Activated naive CD4-positive, alpha-beta T cell treated with anti-CD3 and anti-CD28 coated beads for 36 hours (primary cell): ENCODE measurements around the gene RCL1. TPM values are rescaled to one million over a fixed set of nuclear protein-coding genes. Genes with fewer than 3 reads are reported as not detected.
A peak's percentile ranks its signal among the peaks of the same experiment; 100 is the strongest.

Source experiments
- CTCF ChIA-PET: fragments of 350-600 bp; sonication (Branson Sonifier 250); formaldehyde crosslinking; loops from one replicate; lab custom pipeline; 2021; ENCODE audit warnings: antibody characterized with exemption; lab: Charles Lee
- DNase-seq: peaks from one replicate; pipeline ENCODE4 v3.0.0-alpha.2; 2020
- H3K27ac Mint-ChIP-seq: one replicate; pipeline ENCODE4 v1.8.0; 2021; ENCODE audit warnings: mild to moderate bottlenecking, mixed read lengths
- H3K27me3 Mint-ChIP-seq: one replicate; pipeline ENCODE4 v1.8.0; 2021; ENCODE audit warnings: low read depth, mixed read lengths
- H3K36me3 Mint-ChIP-seq: one replicate; pipeline ENCODE4 v1.8.0; 2021; ENCODE audit warnings: low read depth, mixed read lengths
- H3K4me1 Mint-ChIP-seq: one replicate; pipeline ENCODE4 v1.8.0; 2021; ENCODE audit warnings: low read depth, mixed read lengths
- H3K4me3 Mint-ChIP-seq: one replicate; pipeline ENCODE4 v1.8.0; 2021; ENCODE audit warnings: mild to moderate bottlenecking, moderate library complexity, mixed read lengths
- H3K9me3 Mint-ChIP-seq: one replicate; pipeline ENCODE4 v1.8.0; 2021; ENCODE audit warnings: mixed read lengths
- intact Hi-C: fragments of 100-400 bp; cut with micrococcal nuclease; formaldehyde crosslinking; loops from one replicate; pipeline ENCODE4 v1.15.1; 2023
- total RNA-seq, 2 experiments: library from RNA; stranded (reverse); gene quantifications; one replicate each; pipeline ENCODE4 v1.2.3, GENCODE V29; 2021

The RCL1 gene
- total RNA-seq, 2 experiments from 2014 or later: 26.9 to 30.7 TPM

- no peak for DNase-seq
- peaks cover 36% of the 10 kb centered on the region for H3K4me1 Mint-ChIP-seq
- CTCF ChIA-PET: interaction anchor here (1.1 to 1.8 kb wide), 2 partner anchors 10 to 63 kb away, joined by 3 to 8 read pairs; no protein-coding TSS in a partner anchor
- H3K4me3 Mint-ChIP-seq: no peak overlapping the region
- peaks cover 13% of the 10 kb centered on the region for H3K36me3 Mint-ChIP-seq
- H3K27me3 Mint-ChIP-seq: no peaks in the 10 kb centered on the region
- intact Hi-C loops: no loop called here
- H3K9me3 Mint-ChIP-seq: no peaks in the 10 kb centered on the region
- H3K27ac Mint-ChIP-seq: no peak overlapping the region
Observed at GRCh38 chr9:4822057-4822456, 29.3 kb downstream of the RCL1 start.

- intact Hi-C loops: no loop called here
- Mint-ChIP-seq H3K4me1 (peaks cover 18% of the 10 kb centered on the region), H3K27me3 (no peaks in the 10 kb centered on the region), H3K4me3 (no peak overlapping the region), H3K27ac (no peak overlapping the region), H3K36me3 (peaks cover 21% of the 10 kb centered on the region), H3K9me3 (no peaks in the 10 kb centered on the region)
- CTCF ChIA-PET: interaction anchor here (0.5 to 1.2 kb wide), 2 partner anchors 161 to 298 kb away, joined by 3 to 4 read pairs; no protein-coding TSS in a partner anchor
- DNase-seq: no peak
Observed at GRCh38 chr9:4826417-4827166, 33.8 kb downstream of the RCL1 start.

- H3K4me3 Mint-ChIP-seq: no peak overlapping the region
- DNase-seq: no peak
- H3K27ac Mint-ChIP-seq: no peak overlapping the region
- H3K9me3 Mint-ChIP-seq: no peaks in the 10 kb centered on the region
- CTCF ChIA-PET: no interaction called here
- H3K4me1 Mint-ChIP-seq: peaks cover 17% of the 10 kb centered on the region
- no peaks in the 10 kb centered on the region for H3K27me3 Mint-ChIP-seq
- intact Hi-C loops: no loop called here
- peaks cover 25% of the 10 kb centered on the region for H3K36me3 Mint-ChIP-seq
Observed at GRCh38 chr9:4827224-4827623, 34.5 kb downstream of the RCL1 start.

DNA sequence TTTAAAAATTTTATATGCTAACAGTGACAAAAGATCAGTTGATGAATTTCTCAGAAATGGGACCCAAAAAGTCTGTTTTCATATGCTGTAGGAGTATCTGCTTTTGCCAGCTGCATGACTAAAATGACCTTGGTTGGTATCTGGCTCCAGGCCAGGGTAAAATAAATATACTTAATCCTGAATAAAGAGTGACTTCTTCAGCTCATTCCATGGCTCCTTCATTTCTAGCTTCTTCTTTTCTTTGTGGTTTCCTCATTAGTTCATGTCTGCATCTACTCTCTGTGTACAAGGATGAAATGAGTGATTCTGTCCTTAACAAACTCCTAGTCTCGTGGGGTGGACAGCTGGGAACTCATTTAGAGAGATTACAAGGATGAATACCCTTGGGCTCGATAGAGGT, 36.0 kb downstream of the RCL1 start:
- intact Hi-C loops: no loop called here
- CTCF ChIA-PET: interaction anchor here (0.7 to 1.2 kb wide), 5 partner anchors 11 to 762 kb away, joined by 3 to 5 read pairs (median 4); no protein-coding TSS in a partner anchor
- Mint-ChIP-seq H3K4me3 (no peak overlapping the region), H3K4me1 (peaks cover 24% of the 10 kb centered on the region), H3K36me3 (peaks cover 34% of the 10 kb centered on the region), H3K9me3 (no peaks in the 10 kb centered on the region), H3K27ac (no peak overlapping the region), H3K27me3 (no peaks in the 10 kb centered on the region)
- no peak for DNase-seq

GRCh38 chr9:4829969-4830368, 37.2 kb downstream of the RCL1 start:
- CTCF ChIA-PET: interaction anchor here (1.2 to 2.0 kb wide), 3 partner anchors 9 to 158 kb away, joined by 3 to 9 read pairs (median 4); no protein-coding TSS in a partner anchor
- intact Hi-C loops: loop anchor here (5.0 to 10.0 kb wide), 4 partner anchors 163 to 1022 kb away; partner anchors contain the start of genes PLGRKT, RIC1 and SPATA6L
- Mint-ChIP-seq H3K4me1 (peaks cover 33% of the 10 kb centered on the region), H3K27ac (no peak overlapping the region), H3K36me3 (peaks cover 39% of the 10 kb centered on the region), H3K27me3 (no peaks in the 10 kb centered on the region), H3K4me3 (no peak overlapping the region), H3K9me3 (no peaks in the 10 kb centered on the region)
- no peak for DNase-seq

DNA sequence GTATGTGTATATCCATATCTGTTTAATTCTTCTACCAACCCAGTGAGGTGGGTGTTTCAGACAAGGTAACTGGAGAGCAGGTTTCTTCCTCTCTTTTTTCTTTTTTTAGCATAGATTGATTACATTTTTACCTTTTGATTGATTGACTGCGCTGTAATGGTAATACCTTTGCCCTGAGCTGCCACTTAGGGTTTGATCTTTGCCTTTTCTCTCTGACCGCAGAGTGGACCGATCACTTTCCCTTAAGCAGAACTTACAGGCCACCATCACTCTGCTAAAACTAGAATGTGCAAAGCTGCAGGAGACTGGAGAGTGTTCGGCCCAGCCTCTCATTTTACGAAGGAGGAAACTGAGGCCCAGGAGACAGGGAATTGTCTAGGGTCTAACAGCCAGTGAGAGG, 38.0 kb downstream of the RCL1 start:
- Mint-ChIP-seq H3K4me1 (peaks cover 34% of the 10 kb centered on the region), H3K27me3 (no peaks in the 10 kb centered on the region), H3K36me3 (peaks cover 45% of the 10 kb centered on the region), H3K9me3 (no peaks in the 10 kb centered on the region), H3K4me3 (no peak overlapping the region), H3K27ac (no peak overlapping the region)
- CTCF ChIA-PET: interaction anchor here (1.2 to 2.0 kb wide), 4 partner anchors 8 to 158 kb away, joined by 3 to 9 read pairs (median 4); no protein-coding TSS in a partner anchor
- no peak for DNase-seq
- intact Hi-C loops: loop anchor here (5.0 to 10.0 kb wide), 4 partner anchors 163 to 1022 kb away; partner anchors contain the start of genes PLGRKT, RIC1 and SPATA6L

DNA sequence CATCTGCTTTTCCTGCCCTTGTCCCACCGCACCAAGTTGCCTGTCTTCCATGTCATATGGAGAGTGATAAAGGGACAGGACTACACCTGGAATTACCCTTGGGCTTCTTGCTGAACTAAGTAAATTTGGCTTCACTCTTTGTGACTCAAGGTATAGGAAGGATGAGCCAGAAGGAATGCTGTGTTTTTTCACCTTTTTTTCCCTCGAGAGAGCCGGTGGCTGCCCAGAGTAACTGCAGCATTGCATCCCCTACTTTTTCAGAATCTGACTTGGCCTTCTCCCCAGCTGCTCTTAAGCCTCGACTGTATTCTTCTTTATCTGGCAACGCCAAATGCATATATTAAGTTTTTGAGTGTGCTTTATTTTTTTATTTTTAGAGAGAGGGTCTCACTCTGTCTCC, 38.4 kb downstream of the RCL1 start:
- H3K27ac Mint-ChIP-seq: no peak overlapping the region
- H3K4me1 Mint-ChIP-seq: peaks cover 37% of the 10 kb centered on the region
- intact Hi-C loops: loop anchor here (5.0 to 10.0 kb wide), 4 partner anchors 164 to 1021 kb away; partner anchors contain the start of genes PLGRKT, RIC1 and SPATA6L
- no peaks in the 10 kb centered on the region for H3K27me3 Mint-ChIP-seq
- no peak overlapping the region for H3K4me3 Mint-ChIP-seq
- H3K36me3 Mint-ChIP-seq: peaks cover 48% of the 10 kb centered on the region
- CTCF ChIA-PET: interaction anchor here (1.2 to 2.0 kb wide), 5 partner anchors 8 to 157 kb away, joined by 3 to 9 read pairs (median 4); no protein-coding TSS in a partner anchor
- no peaks in the 10 kb centered on the region for H3K9me3 Mint-ChIP-seq
- DNase-seq: no peak

DNA sequence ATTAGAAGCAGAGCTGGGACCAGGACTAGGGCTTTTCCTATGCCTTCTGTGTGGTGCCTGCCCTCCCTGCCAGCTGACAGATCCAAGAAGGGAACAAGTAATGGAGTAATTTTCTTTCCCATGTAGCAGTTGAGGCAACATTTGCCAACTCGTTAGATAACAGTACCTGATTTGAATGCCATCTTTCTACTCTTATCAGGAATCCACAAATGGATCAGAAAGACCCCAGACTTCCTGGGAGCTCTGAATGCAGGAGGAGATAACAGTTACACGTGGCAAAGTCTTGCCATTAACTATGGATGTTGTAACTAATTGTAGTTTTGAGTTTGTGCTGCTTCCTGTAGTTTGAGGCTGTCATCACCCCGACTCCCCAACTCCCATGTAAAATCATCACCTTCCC, 39.2 kb downstream of the RCL1 start:
- H3K36me3 Mint-ChIP-seq: peaks cover 51% of the 10 kb centered on the region
- no peaks in the 10 kb centered on the region for H3K9me3 Mint-ChIP-seq
- DNase-seq: no peak
- no peak overlapping the region for H3K4me3 Mint-ChIP-seq
- intact Hi-C loops: loop anchor here (2.0 to 10.0 kb wide), 5 partner anchors 39 to 1020 kb away; partner anchors contain the start of genes PLGRKT, RCL1, RIC1 and SPATA6L
- H3K27ac Mint-ChIP-seq: peak overlapping the region; percentile 12
- H3K27me3 Mint-ChIP-seq: no peaks in the 10 kb centered on the region
- CTCF ChIA-PET: interaction anchor here (1.0 to 1.8 kb wide), 3 partner anchors 9 to 156 kb away, joined by 3 to 8 read pairs (median 4); no protein-coding TSS in a partner anchor
- peaks cover 40% of the 10 kb centered on the region for H3K4me1 Mint-ChIP-seq

- Mint-ChIP-seq H3K4me1 (peaks cover 46% of the 10 kb centered on the region), H3K4me3 (no peak overlapping the region)
Observed at GRCh38 chr9:4832786-4833579, 40.2 kb downstream of the RCL1 start.

GRCh38 chr9:4833781-4834560, 41.2 kb downstream of the RCL1 start:
- CTCF ChIA-PET: interaction anchor here (0.6 to 1.1 kb wide), 3 partner anchors 20 to 154 kb away, joined by 3 to 5 read pairs (median 4); no protein-coding TSS in a partner anchor
- no peaks in the 10 kb centered on the region for H3K27me3 Mint-ChIP-seq
- H3K27ac Mint-ChIP-seq: peak overlapping the region; percentile 85
- peaks cover 56% of the 10 kb centered on the region for H3K4me1 Mint-ChIP-seq
- no peaks in the 10 kb centered on the region for H3K9me3 Mint-ChIP-seq
- intact Hi-C loops: loop anchor here (1.0 to 10.0 kb wide), 15 partner anchors 19 to 1308 kb away; partner anchors contain the start of genes PLGRKT, RCL1, RFX3 and RIC1
- no peak overlapping the region for H3K4me3 Mint-ChIP-seq
- no peak for DNase-seq
- H3K36me3 Mint-ChIP-seq: peaks cover 48% of the 10 kb centered on the region

More at GRCh38 chr9:4832786-4833579, 40.2 kb downstream of the RCL1 start:
- intact Hi-C loops: loop anchor here (1.0 to 10.0 kb wide), 15 partner anchors 18 to 1307 kb away; partner anchors contain the start of genes PLGRKT, RCL1, RFX3 and RIC1
- H3K27ac Mint-ChIP-seq: peak overlapping the region; percentile 85
- H3K36me3 Mint-ChIP-seq: peaks cover 46% of the 10 kb centered on the region
- H3K27me3 Mint-ChIP-seq: no peaks in the 10 kb centered on the region
- peak; percentile 80 for DNase-seq
- CTCF ChIA-PET: interaction anchor here (1.0 kb wide), 1 partner anchor 155 kb away, joined by 3 read pairs; no protein-coding TSS in a partner anchor
- no peaks in the 10 kb centered on the region for H3K9me3 Mint-ChIP-seq

GRCh38 chr9:4836676-4837075, 43.9 kb downstream of the RCL1 start:
- Mint-ChIP-seq H3K4me1 (peaks cover 73% of the 10 kb centered on the region), H3K27ac (no peak overlapping the region), H3K36me3 (peaks cover 59% of the 10 kb centered on the region), H3K9me3 (no peaks in the 10 kb centered on the region), H3K27me3 (no peaks in the 10 kb centered on the region), H3K4me3 (no peak overlapping the region)
- intact Hi-C loops: loop anchor here (10.0 kb wide), 1 partner anchor 788 kb away; the partner anchor contains the start of gene RIC1
- DNase-seq: no peak
- CTCF ChIA-PET: interaction anchor here (1.7 kb wide), 1 partner anchor 151 kb away, joined by 7 read pairs; no protein-coding TSS in a partner anchor
